GM23248 (cell line): Measurements from ENCODE around the gene ARHGEF38. TPM values are rescaled to one million over a fixed set of nuclear protein-coding genes. Genes with fewer than 3 reads are reported as not detected.

Experiments
- DNase-seq: peaks from one replicate; pipeline ENCODE4 v3.0.0-alpha.2; 2015
- H2AFZ ChIP-seq: fragments of 200-600 bp; sonication (generic); 2 replicates; pipeline ENCODE4 v1.6.1; 2016; ENCODE audit warnings: antibody characterized with exemption
- H3F3A ChIP-seq: fragments of 200-600 bp; sonication (generic); 2 replicates; pipeline ENCODE4 v1.6.1; 2016; ENCODE audit warnings: mild to moderate bottlenecking, antibody characterized with exemption, mixed run types; ENCODE audit not compliant: insufficient read depth
- H3K27ac ChIP-seq: fragments of 200-600 bp; sonication (generic); 2 replicates; pipeline ENCODE4 v1.5.1; 2016; ENCODE audit warnings: mild to moderate bottlenecking
- H3K27me3 ChIP-seq: fragments of 200-600 bp; sonication (generic); replicated peaks from 2 replicates; pipeline ENCODE4 v1.6.1; 2016; ENCODE audit warnings: mild to moderate bottlenecking; ENCODE audit not compliant: insufficient read depth
- H3K36me3 ChIP-seq: fragments of 200-600 bp; sonication (generic); 2 replicates; pipeline ENCODE4 v1.6.1; 2016; ENCODE audit warnings: low read depth, mild to moderate bottlenecking
- H3K4me1 ChIP-seq: fragments of 200-600 bp; sonication (generic); 2 replicates; pipeline ENCODE4 v1.6.1; 2016; ENCODE audit warnings: mild to moderate bottlenecking; ENCODE audit not compliant: insufficient read depth
- H3K4me2 ChIP-seq: fragments of 200-600 bp; sonication (generic); one replicate; pipeline ENCODE4 v1.6.1; 2016; ENCODE audit warnings: mild to moderate bottlenecking; ENCODE audit not compliant: unreplicated experiment
- H3K4me3 ChIP-seq: fragments of 200-600 bp; sonication (generic); 2 replicates; pipeline ENCODE4 v1.5.1; 2016; ENCODE audit warnings: mild to moderate bottlenecking
- H3K79me2 ChIP-seq: fragments of 200-600 bp; sonication (generic); 2 replicates; pipeline ENCODE4 v1.6.1; 2016; ENCODE audit warnings: mild to moderate bottlenecking; ENCODE audit not compliant: insufficient read depth
- H3K9ac ChIP-seq: fragments of 200-600 bp; sonication (generic); 2 replicates; pipeline ENCODE4 v1.6.1; 2016; ENCODE audit warnings: mild to moderate bottlenecking
- H3K9me2 ChIP-seq: fragments of 200-600 bp; sonication (generic); 2 replicates; pipeline ENCODE4 v1.6.1; 2016; ENCODE audit warnings: mixed run types, mild to moderate bottlenecking, moderate library complexity; ENCODE audit not compliant: insufficient read depth
- H3K9me3 ChIP-seq: fragments of 200-600 bp; sonication (generic); one replicate; pipeline ENCODE4 v1.6.1; 2017; ENCODE audit warnings: low read depth
- H4K20me1 ChIP-seq: fragments of 200-600 bp; sonication (generic); 2 replicates; pipeline ENCODE4 v1.6.0; 2016; ENCODE audit not compliant: insufficient read depth
- EZH2 ChIP-seq: fragments of 200-600 bp; sonication (generic); IDR thresholded peaks from 2 replicates; pipeline ENCODE4 v1.6.1; 2018; ENCODE audit warnings: antibody characterized with exemption, mild to moderate bottlenecking; ENCODE audit not compliant: insufficient read depth, poor library complexity, severe bottlenecking
- EZH2phosphoT487 ChIP-seq: fragments of 200-600 bp; sonication (generic); IDR thresholded peaks from 2 replicates; pipeline ENCODE4 v1.6.1; 2018; ENCODE audit warnings: antibody characterized with exemption, moderate library complexity, mild to moderate bottlenecking, low read depth; ENCODE audit not compliant: insufficient read depth
- WGBS, 2 experiments: methylation state at CpG; one replicate each; pipeline ENCODE4 v1.1.6; 2015 to 2017; ENCODE audit warnings: low lambda C conversion rate in 2 of 2, low coverage in 1 of 2; ENCODE audit errors: missing lambda C conversion rate in 2 of 2; 5-methylcytosine and 5-hydroxymethylcytosine counted together
- in situ Hi-C: fragments of 300-500 bp; cut with MboI; formaldehyde crosslinking; loops from 2 replicates; pipeline ENCODE4 v1.15.0; 2020
- polyA plus RNA-seq: library from polyadenylated mRNA; unstranded; fragments of >200 nt; fragmentation: Nextera tagmentation; extraction: Ambion mirVana; gene quantifications from 2 replicates; pipeline ENCODE4 v1.2.1, GENCODE V29; 2016
- total RNA-seq: library from RNA; depleted of rRNA; stranded (reverse); fragments of >200 nt; shearing (Covaris generic); gene quantifications from 2 replicates; pipeline ENCODE4 v1.2.3, GENCODE V29; 2014

ARHGEF38 gene
- total and polyA plus RNA-seq, 2 experiments from 2014 or later, result not detected

- H3K9ac ChIP-seq, result no peak overlapping the region
- 27 to 29% methylated on average over 8 of the region's 8 CpGs for WGBS, 2 experiments
- DNase-seq, result peak; percentile 14
- no peaks in the 10 kb centered on the region for H3K36me3 ChIP-seq
- H3K9me3 ChIP-seq, result no peaks in the 10 kb centered on the region
- H2AFZ ChIP-seq, result no peak overlapping the region
- H3K4me2 ChIP-seq, result no peak overlapping the region
- no peak overlapping the region for H3K4me3 ChIP-seq
- TF ChIP-seq EZH2phosphoT487 (no peak), EZH2 (no peak)
- peaks cover 18% of the 10 kb centered on the region for H3K27me3 ChIP-seq
- H3F3A ChIP-seq, result no peaks in the 10 kb centered on the region
- H3K79me2 ChIP-seq, result no peaks in the 10 kb centered on the region
- H3K27ac ChIP-seq, result no peak overlapping the region
- H3K9me2 ChIP-seq, result no peaks in the 10 kb centered on the region
- in situ Hi-C loops, result no loop called here
- H3K4me1 ChIP-seq, result no peaks in the 10 kb centered on the region
- no peaks in the 10 kb centered on the region for H4K20me1 ChIP-seq
Measured at GRCh38 chr4:105631818-105632400, 79.5 kb downstream of the ARHGEF38 start.

GRCh38 chr4:105632599-105632998 is 80.2 kb downstream of the ARHGEF38 start:
- H3K36me3 ChIP-seq, result no peaks in the 10 kb centered on the region
- H3K79me2 ChIP-seq, result no peaks in the 10 kb centered on the region
- no peak overlapping the region for H3K9ac ChIP-seq
- no peak overlapping the region for H3K27ac ChIP-seq
- H3K4me1 ChIP-seq, result 0 out of 2 replicates have a peak, but pooled peaks cover 3% of the 10 kb centered on the region
- H3K27me3 ChIP-seq, result peaks cover 11% of the 10 kb centered on the region; the same call in 1 of the 2 replicates
- H3K4me2 ChIP-seq, result no peak overlapping the region
- no peaks in the 10 kb centered on the region for H4K20me1 ChIP-seq
- DNase-seq, result no peak
- no peaks in the 10 kb centered on the region for H3K9me3 ChIP-seq
- H3K4me3 ChIP-seq, result no peak overlapping the region
- 43 to 50% methylated on average over 3 of the region's 3 CpGs for WGBS, 2 experiments
- no peaks in the 10 kb centered on the region for H3F3A ChIP-seq
- H2AFZ ChIP-seq, result no peak overlapping the region
- in situ Hi-C loops, result no loop called here
- TF ChIP-seq EZH2phosphoT487 (no peak), EZH2 (no peak)
- no peaks in the 10 kb centered on the region for H3K9me2 ChIP-seq

GRCh38 chr4:105633241-105633640 is 80.8 kb downstream of the ARHGEF38 start:
- Histone ChIP-seq H3K79me2 (no peaks in the 10 kb centered on the region), H3K9ac (no peak overlapping the region), H3K36me3 (no peaks in the 10 kb centered on the region), H4K20me1 (no peaks in the 10 kb centered on the region), H3K4me2 (no peak overlapping the region), H2AFZ (no peak overlapping the region), H3K9me3 (no peaks in the 10 kb centered on the region), H3K4me3 (no peak overlapping the region), H3K27ac (no peak overlapping the region), H3F3A (no peaks in the 10 kb centered on the region), H3K9me2 (no peaks in the 10 kb centered on the region), H3K4me1 (0 out of 2 replicates have a peak, but pooled peaks cover 3% of the 10 kb centered on the region), H3K27me3 (peaks cover 10% of the 10 kb centered on the region; the same call in 1 of the 2 replicates)
- in situ Hi-C loops, result no loop called here
- WGBS, 2 experiments, result 15 to 36% methylated on average over 3 of the region's 3 CpGs
- TF ChIP-seq EZH2phosphoT487, result no peak
- no peak for TF ChIP-seq EZH2
- no peak for DNase-seq

DNA sequence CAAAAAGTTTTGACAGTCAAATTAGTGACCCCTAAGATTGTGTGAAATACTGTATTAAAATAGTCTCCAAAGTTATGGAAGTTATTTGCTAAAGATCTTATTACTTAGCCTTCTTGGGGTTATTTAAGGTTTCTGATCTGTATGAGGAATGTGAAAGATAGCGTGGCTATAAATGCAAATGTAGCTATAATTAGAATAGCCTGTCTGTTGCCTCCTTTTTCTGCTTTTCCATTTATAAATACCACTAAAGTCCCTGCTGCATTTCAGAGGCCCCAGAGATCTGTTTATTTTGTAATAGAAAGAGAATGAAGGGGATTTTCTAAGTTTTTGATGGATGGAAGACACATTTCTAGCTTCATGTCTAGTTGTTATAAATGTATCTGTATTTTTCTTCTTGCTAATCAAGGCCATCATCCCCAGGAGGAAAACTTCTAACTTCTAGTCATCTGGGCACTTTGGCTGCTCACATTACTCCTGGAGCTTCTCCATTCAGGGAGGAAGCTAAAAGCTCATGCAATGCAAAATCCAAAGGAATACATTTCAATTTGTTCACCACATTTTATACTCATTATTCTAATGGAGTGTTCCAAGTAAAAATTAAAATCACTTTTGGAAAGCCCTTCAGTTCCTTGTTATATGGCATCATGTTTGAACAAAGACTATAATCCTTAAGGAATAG is 82.1 kb downstream of the ARHGEF38 start:
- Histone ChIP-seq H3K4me3 (no peak overlapping the region), H3F3A (no peaks in the 10 kb centered on the region), H4K20me1 (no peaks in the 10 kb centered on the region), H3K27me3 (peaks cover 7% of the 10 kb centered on the region; the same call in 1 of the 2 replicates), H3K9ac (no peak overlapping the region), H3K4me1 (0 out of 2 replicates have a peak, but pooled peaks cover 3% of the 10 kb centered on the region), H2AFZ (no peak overlapping the region), H3K36me3 (no peaks in the 10 kb centered on the region), H3K79me2 (no peaks in the 10 kb centered on the region), H3K27ac (no peak overlapping the region), H3K9me3 (no peaks in the 10 kb centered on the region), H3K9me2 (no peaks in the 10 kb centered on the region), H3K4me2 (no peak overlapping the region)
- DNase-seq, result no peak
- in situ Hi-C loops, result no loop called here
- WGBS, 2 experiments, result 0% methylated on average over 1 of the region's 1 CpG
- TF ChIP-seq EZH2phosphoT487, result no peak
- no peak for TF ChIP-seq EZH2
